Renal pelvis (tissue), 4 donors: Measurements from ENCODE around the gene RANBP1. TPM values are rescaled to one million over a fixed set of nuclear protein-coding genes. Genes with fewer than 3 reads are reported as not detected.

ENCODE experiments used
- DNase-seq: peaks from one replicate; pipeline ENCODE4 v3.0.0-alpha.2; 2013
- polyA plus RNA-seq, 3 donors: library from polyadenylated mRNA; unstranded; fragments of 120-200 nt; gene quantifications; one replicate each; pipeline ENCODE4 v1.2.1, GENCODE V29; 2013; ENCODE audit not compliant: insufficient read length in 3 of 3

The RANBP1 gene
- polyA plus RNA-seq, 3 donors: 171 to 203 (median 199) TPM

- no peak for DNase-seq
Measured at GRCh38 chr22:20165913-20166312, 50.0 kb downstream of the RANBP1 start.

GRCh38 chr22:20166703-20167102, 50.8 kb downstream of the RANBP1 start:
- no peak for DNase-seq

DNA sequence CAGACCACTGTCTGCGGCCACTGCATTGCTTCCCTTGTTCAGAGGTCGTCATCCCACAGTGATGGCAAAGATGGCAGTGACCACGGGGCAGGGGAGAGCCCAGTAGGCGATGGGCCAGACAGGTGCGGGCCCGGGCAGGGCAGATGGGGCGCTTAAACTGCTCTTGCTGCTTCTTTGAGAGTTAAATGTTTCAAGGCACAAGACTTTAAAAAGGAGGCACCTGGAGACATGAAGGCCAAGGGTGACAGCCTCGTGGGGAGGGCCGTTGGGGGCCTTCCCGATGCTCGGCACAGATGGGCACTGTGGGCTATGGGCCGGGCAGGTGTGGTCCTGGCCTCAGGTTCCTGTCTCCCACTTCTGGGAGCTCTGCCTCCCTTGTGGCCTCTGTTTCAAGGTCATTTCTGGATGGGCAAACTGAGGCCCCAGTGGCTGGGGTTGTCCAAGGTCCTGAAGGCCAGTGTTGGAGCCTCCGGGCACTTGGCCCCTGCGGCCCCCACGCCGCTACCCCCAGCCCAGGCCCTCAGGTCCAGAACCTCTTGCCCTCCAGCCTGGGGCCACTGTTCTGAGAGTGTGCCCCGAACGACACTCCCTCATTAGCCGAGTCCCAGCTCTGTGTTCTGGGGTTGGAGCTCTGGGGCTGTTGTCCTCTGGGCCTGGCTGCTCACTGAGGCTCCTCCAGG, 51.9 kb downstream of the RANBP1 start:
- no peak for DNase-seq

- no peak for DNase-seq
Measured at GRCh38 chr22:20169253-20169822, 53.4 kb downstream of the RANBP1 start.

- DNase-seq: no peak
Measured at GRCh38 chr22:20170170-20170569, 54.3 kb downstream of the RANBP1 start.

GRCh38 chr22:20171288-20172140, 55.6 kb downstream of the RANBP1 start:
- DNase-seq: no peak

DNA sequence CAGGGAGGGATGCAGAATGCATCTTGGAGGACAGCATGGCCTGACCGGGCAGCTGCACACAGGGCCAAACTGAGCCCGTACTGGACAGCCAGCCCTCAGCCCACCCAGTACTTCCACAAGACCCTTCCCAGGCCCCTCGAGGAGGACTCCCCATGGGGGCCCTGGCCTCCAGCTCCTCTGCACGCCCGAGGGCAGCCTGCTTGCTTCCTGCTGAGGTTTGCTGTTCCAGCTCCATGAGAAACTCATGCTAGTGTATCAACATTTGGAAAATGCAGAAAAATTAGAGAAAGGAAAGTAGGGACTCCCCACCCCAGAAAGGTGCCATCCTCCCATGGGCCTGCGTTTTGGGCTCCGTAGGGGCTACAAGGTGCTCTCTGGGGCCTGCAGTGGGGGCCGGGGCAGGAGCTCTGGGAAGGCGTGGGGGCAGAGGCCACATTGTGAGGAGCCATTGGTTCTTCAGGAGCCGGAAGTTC, 56.3 kb downstream of the RANBP1 start:
- DNase-seq: no peak

DNA sequence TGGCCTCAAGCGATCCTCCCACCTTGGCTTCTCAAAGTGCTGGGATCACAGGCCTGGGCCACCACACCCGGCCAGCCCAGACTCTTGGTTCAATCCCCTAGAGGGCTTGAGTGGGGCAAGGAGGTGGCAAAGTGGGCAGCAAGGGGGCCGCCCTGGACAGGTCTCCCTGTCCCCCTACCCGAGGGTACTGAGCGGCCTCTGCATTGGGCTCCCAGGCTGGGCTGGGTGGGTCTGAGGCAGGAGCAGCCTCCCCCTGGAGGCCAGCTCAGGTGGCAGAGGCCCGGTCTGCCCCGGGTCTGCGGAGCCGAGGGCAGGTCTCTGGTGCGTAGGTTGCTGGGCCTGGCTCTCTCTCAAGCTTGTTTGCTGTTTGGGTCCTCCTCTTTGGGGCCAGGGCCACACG, 57.3 kb downstream of the RANBP1 start:
- no peak for DNase-seq

GRCh38 chr22:20173772-20174171, 57.9 kb downstream of the RANBP1 start:
- no peak for DNase-seq

DNA sequence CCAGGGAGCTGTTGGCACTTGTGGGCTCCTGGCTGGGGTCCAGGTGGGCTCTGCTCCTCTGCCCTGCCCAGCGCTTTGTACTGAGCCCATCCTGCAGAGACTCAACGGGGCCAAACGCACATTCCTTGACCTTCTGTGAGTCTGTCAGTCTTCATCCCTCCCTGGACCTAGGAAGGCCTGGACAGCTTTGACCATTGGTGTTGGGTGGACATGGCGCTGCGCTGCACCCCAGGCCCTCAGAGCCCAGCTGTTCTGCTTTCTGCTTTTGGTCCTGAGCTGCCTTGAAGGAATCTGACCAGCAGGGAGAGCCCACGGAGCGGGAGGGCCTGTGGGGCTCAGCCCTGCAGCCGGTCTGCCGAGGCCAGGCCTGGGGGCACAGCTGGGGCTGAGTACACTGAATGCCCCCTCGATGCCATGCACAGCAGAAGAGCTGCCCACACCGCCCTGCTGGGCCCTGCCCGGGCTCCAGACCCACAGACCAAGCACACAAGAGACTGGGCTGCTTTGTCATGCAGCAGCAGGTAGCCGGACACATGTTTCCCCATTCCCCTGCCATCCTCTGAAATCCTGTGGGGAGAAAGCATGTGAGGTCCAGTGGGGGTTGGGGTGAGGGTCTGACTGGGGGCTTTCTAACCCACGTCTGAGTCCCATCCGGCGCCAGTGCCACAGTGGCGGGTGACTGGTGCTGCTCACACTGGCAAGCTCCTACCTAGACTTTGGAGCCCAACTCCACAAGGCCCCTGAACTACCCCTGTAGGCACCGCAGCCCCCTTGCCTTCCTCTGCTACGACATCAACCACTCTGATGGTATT, 59.1 kb downstream of the RANBP1 start:
- no peak for DNase-seq

GRCh38 chr22:20175597-20175900, 59.6 kb downstream of the RANBP1 start:
- DNase-seq: no peak

DNA sequence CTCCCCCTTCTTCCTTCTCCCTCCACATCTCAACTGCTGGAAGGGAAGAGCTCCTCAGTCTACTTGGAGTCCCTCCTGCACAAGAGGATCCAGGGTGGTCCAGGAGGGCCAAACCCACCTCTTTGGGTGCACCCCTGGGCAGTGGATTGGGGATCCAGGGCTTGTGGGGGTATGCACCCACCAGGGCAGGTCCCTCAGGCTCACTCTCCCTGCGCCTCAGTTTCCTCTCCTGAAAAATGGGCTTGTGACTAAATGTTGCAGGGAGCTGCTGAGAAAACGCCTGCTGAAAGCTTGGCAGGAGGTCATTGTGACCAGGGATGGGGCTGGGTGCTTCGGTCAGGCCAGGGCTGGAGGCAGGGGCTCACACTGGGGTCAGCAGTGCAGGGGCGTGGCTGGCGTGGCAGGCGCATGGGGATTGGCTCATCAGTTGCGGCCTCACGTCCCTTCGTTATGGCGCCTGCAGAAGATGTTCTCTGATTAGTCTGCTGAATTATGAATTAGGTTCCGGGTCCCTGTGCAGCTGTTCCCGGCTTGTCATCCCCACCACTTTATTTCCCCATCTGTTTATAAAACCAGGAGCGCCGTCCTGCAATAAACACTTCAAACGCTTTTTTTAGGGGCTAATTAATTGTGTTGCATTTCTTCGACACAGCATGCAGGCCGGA, 60.6 kb downstream of the RANBP1 start:
- no peak for DNase-seq

Other genes starting within 250 kb of the RANBP1 start
- gene COMT, start 174.3 kb upstream of the RANBP1 start, polyA plus RNA-seq: 100 to 1,000 TPM; 116 to 143 (median 126) TPM
- gene TXNRD2, start 174.3 kb upstream of the RANBP1 start, polyA plus RNA-seq: 10 to 100 TPM; 29.9 to 36.0 (median 30.0) TPM
- 10 to 100 TPM; 27.0 to 35.2 (median 29.6) TPM for gene ARVCF, start 99.3 kb upstream of the RANBP1 start, polyA plus RNA-seq
- gene TANGO2, start 95.0 kb upstream of the RANBP1 start, polyA plus RNA-seq: 10 to 100 TPM; 10.8 to 12.3 (median 11.4) TPM
- gene DGCR8, start 35.9 kb upstream of the RANBP1 start, polyA plus RNA-seq: 10 to 100 TPM; 48.3 to 60.3 (median 59.2) TPM
- gene TRMT2A, start 1.1 kb downstream of the RANBP1 start, polyA plus RNA-seq: 10 to 100 TPM; 53.3 to 60.7 (median 59.2) TPM
- gene ZDHHC8, start 15.7 kb downstream of the RANBP1 start, polyA plus RNA-seq: 10 to 100 TPM; 50.6 to 59.7 (median 51.6) TPM
- gene CCDC188, start 35.0 kb downstream of the RANBP1 start, polyA plus RNA-seq: 1 to 10 TPM in 2 of 3 donors, under 1 TPM in 1; 0.98 to 2.1 (median 1.5) TPM
- 10 to 100 TPM in 1 of 3 donors, 1 to 10 TPM in 2; 5.8 to 11.2 (median 7.6) TPM for gene RTN4R, start 152.2 kb downstream of the RANBP1 start, polyA plus RNA-seq
- gene DGCR6L, start 204.0 kb downstream of the RANBP1 start, polyA plus RNA-seq: 10 to 100 TPM; 54.6 to 66.3 (median 63.8) TPM